ENCODE data around the gene RGS6.

RGS6 gene

DNA sequence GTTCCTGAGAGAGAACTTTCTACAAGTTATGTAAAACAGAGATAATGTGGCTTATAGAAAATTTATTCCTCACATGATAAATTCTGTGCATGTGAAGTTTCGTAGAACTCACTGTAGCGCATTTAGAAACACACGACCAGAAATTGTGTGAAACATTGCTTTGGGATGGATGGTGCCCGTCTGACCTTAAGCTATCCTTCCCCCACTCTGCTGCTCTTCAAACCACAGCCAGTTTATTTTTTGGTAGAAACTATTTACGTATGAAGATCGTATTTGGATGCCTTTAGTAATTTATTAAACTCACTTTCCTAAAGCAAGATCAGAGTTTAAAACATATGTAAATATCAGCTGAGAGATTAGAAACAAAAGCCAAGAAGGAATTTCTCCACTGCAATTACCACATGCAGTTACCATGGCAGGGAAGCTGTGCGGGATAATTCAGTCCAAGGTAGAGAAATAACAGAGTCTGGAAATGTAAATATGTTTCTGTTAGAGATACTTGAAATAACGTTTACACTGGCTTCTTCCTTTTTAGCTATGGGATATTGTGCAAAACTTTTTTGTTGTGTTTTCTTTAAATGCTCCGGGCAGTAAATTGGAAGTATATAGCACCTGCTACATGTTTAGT, 382.7 kb downstream of the RGS6 start:
- no peak for DNase-seq (ENCODE audit: low read depth in 2 of 2)

DNA sequence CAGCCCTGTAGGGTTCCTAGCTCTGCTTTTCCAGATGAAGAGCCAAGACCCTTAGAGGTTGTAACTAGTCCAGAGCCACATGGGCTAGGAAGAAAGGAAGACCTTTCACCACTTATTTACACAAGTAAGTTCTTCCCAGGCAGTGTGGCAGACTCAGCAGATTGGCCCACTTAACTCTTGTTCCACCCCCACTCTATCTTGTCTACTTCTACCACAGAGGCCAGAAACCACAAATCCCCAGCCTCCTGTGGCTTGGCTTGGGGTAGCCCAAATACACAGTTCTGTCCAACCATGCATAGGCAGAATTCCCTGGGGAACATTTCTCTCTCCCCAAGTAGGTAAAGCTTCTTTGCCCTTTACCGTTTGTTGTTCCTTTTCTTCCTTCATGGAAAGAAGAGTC, 383.5 kb downstream of the RGS6 start:
- no peak for DNase-seq (ENCODE audit: low read depth in 2 of 2)

DNA sequence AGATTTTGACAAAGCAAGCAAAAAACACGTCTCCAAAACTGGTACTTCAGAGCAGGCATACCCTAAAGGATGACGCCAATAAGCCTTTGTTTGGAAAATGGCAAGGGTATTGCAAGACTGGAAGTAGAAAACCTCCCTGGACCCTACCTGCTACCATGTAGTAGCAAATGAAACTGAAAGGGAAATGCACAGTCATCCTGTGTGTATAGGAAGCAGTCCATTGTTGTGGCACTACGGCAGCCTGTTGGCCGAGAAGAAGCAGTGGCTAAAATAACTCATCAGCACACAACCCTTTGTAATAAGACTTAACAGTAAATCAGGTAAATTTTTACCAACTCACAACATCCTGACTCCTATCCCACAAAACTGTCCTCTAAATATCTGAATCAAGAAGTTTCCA, 386.4 kb downstream of the RGS6 start:
- no peak for DNase-seq (ENCODE audit: low read depth in 2 of 2)

DNA sequence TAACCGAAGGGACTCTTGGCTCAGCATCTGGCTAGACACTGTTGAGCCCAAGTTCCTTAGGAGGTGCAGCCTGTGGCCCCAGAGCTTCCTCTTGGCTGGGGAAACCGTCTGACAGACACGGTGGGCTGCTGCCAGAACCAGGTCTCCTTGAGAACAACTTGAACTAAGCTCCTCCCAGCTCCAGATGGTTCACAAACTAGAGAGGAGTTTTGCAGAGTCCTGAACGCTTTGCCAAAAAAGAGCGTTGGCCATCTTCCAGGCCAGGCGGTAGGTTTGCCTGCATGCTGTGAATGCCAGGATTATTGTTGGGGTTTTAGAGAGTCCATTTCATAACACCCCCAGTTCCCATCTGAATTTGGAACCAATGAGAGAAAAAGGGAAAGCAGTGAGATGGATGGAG, 399.8 kb downstream of the RGS6 start:
- no peak for DNase-seq (ENCODE audit: low read depth in 2 of 2)

DNA sequence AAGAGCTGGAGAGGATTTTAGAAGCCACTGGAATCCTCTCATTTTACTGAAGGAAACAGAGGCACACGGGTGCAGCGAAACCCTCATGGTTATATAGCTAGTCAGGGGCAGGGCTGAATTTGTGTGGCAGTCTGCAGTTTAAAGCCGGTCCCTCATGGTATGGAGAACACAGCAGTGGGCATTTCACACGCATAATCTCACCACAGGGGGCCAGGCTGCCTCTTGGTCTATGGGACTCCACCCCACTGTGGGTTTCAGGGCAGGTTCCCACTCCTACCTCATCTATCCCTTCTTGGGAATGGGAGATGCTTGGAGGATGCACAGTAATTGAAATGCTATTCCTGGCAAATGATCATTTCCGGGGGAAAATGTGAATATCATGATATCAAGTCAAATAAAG, 400.6 kb downstream of the RGS6 start:
- no peak for DNase-seq (ENCODE audit: low read depth in 2 of 2)

DNA sequence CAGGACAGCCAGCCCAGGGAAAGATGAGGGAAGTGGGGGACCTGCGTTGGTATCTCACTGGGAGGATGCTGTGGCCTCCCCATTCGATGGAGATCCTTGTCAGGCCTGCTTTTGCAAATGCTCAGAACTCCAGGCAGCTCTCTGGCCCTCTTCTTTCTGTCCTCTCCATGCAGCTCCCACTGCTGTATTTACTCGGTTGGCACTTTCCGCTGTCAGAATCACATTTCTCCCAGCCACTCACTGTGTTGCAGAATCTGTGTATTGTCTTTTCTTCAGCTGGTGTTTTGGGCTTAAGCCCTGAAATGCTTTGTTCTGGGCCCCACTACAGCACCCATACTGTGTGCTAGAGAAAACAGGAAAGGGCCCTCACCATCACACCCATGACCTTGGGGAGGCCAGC, 401.1 kb downstream of the RGS6 start:
- DNase-seq (ENCODE audit: low read depth in 2 of 2) = no peak

DNA sequence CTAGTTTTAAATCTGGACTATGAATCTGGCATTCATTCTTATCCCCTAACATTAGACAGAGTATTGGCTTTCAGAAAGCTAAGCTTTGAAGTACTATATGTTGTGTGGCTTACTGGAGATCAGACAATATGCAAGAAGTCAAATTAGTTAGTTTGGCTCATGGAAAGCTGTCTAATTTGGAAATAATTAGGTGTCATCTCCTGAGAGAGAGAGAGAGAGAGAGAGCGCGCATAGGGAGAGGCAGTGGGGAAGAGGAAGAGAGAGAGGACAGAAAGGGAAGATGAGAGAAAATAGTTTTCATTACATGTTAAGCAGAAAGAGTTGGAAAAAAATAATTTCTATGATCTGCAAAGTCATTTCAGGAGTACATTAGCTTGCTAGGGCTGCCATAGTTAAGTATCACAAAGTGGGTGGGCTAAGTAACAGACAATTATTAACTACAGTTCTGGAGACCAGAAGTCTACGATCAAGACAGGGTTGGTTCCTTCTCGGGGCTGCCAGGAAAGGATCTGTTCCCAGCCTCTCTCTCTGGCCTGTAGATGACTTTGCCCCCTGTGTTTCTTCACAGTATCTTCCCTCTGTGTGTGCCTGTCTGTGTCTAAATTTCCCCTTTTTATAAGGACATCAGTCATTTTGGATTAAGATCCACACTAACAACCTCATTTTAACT, 404.2 kb downstream of the RGS6 start:
- no peak for DNase-seq (ENCODE audit: low read depth in 2 of 2)

DNA sequence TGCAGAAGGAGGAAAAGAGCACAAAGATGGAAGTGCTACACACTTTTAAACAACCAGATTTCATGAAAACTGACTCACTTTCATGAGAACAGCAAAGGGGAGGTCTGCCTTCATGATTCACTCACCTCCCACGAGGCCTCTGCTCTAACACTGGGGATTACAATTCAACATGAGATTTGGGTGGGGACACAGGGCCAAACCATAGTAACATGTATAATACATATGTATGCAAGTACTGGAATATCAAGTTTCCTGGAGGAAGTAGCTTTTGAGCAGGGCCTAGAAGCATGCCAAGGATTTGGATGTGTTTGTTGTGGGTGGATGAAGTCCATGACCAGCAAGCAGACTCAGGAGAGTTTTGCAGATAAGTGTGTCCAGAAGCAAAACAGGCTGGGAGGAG, 409.0 kb downstream of the RGS6 start:
- no peak for DNase-seq (ENCODE audit: low read depth in 2 of 2)

DNA sequence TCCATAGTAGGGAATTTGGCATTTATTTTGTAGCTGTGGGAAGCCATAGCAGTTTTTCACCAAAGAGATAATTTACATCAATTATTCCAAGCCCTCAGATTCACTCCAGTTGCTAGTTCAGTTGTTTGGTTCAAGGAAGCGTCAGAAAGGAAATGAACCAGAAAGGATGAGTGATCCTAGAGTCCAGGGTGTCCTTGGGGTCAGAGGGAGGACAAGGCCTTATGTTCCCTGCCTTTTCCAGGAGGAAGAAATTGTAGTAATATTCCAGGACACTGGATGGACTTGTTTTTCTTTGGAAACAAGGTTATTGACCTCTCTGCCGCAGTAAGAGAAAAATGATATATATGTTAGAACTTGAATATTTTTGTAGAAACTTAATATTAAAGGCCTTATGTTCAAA, 409.5 kb downstream of the RGS6 start:
- no peak for DNase-seq (ENCODE audit: low read depth in 2 of 2)

DNA sequence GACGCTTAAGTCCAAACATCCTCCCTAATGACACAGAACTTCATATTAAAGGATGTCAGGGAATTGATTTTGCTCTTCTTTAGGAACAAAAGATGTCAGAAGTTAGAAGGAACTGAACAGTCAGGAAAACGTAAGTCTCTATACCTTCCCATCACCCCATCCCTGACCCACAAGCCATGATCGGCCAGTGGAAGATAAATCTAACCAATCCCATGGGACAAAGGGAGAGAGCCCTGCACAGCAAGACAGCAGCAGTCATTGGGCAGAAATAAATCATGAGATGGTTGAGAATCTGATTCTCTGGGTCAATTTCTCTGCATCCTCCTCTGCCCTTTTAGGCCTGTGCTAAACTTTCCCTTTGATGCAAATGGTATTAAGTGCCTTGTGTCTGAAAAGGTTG, 414.9 kb downstream of the RGS6 start:
- DNase-seq (ENCODE audit: low read depth in 2 of 2) = no peak

DNA sequence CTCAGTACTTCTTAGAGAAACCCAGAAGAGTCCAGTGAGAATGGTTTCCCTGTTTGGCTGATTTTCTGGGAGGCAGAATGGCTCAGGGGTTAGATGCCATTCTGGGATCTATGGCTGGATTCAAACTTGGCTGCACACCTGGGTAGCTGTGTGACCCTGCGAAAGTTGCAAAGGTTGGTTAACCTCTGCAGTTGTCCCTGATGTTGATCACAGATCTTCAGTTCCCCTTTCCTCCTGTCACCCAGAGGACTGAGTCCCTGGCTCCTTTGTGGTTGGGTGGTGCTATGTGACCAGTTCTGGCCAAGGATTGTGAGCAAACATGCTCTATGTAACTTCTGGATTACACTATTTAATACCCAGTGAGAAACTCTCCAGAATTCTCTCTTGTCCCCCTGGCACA, 418.0 kb downstream of the RGS6 start:
- DNase-seq (ENCODE audit: low read depth in 2 of 2) = no peak

DNA sequence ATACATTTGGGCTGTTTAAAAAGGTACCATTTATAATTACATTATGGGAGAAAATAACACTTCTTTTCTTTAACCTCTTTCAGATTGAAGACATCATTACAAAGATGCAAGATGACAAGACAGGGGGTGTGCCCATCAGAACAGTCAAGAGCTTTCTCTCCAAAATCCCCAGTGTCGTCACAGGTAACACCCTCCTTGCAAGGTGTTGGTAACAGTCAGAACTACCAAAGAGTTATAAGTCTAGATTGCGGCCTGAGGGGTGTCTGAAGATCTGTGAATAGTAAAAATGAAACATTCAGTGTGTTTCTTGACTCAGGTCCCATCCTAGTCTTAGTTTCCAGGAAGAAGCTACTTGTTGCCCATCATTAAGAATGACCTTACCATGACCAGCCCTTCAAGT, 419.8 kb downstream of the RGS6 start:
- no peak for DNase-seq (ENCODE audit: low read depth in 2 of 2)

DNA sequence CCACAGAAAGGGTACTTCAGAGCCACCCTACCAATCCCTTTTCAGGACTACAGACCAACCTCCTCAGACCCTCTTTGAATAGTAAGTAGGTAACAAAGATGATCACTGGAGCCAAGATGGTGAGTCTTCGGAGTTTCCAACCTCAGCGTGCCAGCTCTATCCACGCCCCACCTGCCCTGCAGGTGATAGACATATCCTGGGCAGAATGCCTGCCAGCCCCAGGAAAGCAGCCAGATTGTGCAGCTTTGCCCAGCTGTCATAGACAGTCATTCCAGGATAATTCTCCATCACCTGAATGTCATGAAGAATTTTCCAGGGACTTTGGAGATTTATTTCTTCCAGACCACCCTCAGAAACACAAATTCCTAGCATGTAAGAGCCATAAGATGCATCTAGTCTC, 434.4 kb downstream of the RGS6 start:
- DNase-seq (ENCODE audit: low read depth in 2 of 2) = no peak

DNA sequence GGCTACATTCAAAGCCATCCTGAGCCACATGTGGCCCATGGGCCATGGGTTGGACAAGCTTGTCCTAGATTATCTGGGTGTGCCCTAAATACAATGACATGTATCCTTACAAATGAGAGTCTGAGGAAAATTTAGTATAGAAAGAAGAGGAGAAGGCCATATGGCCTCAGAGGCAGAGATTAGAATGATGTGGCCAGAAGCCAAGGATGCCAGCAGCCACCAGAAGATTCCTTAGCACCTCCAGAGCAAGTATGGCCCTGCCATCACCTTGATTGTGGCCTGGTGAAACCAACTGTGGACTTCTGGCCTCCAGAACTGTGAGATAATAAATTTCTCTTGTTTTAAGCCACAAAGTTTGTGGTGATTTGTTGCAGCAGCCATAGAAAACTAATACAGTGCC, 436.9 kb downstream of the RGS6 start:
- no peak for DNase-seq (ENCODE audit: low read depth in 2 of 2)

DNA sequence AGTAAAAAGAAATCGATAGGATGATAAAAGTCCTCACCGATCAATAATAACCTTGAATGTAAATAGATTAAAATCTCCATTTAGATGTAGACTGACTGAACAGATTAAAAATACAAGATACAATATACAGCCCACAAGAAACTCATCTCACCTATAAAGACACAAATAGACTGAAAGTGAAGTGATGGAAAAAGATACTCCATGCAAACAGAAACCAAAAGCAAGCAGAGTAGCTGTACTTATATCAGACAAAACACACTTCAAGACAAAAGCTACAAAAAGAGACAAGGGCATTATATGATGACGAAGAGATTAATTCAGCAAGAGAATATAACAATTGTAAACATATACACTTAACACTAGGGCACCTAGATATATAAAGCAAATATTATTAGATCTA, 444.8 kb downstream of the RGS6 start:
- DNase-seq (ENCODE audit: low read depth in 2 of 2) = no peak

DNA sequence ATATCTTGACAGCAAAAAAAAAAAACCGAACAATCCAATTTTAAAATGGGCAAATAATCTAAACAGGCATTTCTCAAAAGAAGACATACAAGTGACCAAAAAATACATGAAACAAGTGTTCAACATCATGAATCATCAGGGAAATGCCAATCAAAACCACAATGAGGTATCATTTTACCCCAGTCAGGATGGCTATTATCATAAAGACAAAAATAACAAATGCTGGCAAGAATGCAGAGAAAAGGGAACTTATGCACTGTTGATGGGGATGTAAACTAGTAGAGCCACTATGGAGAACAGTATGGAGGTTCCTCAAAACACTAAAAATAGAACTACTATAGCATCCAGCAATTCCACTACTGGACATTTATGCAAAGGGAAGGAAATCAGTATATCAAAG, 448.2 kb downstream of the RGS6 start:
- DNase-seq (ENCODE audit: low read depth in 2 of 2) = no peak

DNA sequence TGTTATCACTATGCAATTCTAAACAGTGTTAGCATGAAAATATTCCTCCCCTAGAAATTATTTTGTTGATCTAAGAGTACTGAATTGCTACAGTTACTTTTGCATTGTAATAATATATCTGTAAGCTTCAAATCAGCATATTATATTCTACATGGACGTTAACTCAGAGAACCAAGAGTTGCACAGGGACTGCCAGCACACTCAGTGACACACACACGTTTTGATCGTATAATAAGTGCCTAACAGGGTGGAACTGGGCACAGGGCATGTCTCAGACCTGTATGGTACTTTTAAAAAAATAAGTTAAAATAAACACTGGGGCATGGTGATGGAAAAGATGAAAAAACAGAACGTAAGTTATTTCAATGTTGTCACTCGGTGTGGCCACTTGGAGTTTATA, 451.6 kb downstream of the RGS6 start:
- DNase-seq (ENCODE audit: low read depth in 2 of 2) = no peak

DNA sequence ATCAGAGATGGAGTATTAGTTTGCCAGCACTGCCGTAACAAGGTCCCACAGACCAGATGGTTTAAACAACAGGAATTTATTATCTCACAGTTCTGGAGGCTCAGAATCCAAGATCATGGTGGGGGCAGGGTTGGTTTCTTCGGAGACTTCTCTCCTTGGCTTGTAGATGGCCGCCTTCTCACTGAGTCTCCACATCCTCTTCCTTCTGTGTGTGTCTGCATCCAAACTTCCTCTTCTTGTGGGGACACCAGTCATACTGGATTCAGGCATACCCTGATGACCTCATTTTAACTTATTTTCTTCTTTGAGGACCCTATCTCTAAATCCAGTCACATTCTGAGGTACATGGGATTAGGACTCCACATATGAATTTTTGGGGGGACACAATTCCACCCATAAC, 455.5 kb downstream of the RGS6 start:
- DNase-seq (ENCODE audit: low read depth in 2 of 2) = no peak

DNA sequence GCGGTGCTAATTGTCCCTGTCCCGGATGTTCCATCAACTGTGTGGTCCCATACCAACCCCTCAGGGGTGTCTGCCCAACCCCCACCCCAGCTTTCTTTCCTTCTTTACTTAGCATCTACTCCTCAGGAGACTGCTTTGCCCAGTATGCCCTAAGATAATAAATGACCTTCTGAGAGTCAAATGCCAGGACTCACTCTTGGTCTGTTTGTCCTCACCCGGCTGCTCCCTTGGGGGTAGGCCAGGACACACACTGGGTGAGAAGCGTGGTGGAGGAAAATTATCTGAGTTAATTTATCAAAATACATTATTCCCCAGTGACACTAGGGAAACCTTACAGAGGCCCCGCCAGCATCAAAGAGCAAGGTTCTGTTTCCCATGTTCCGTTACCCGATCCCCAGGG, 457.0 kb downstream of the RGS6 start:
- DNase-seq (ENCODE audit: low read depth in 2 of 2) = no peak

DNA sequence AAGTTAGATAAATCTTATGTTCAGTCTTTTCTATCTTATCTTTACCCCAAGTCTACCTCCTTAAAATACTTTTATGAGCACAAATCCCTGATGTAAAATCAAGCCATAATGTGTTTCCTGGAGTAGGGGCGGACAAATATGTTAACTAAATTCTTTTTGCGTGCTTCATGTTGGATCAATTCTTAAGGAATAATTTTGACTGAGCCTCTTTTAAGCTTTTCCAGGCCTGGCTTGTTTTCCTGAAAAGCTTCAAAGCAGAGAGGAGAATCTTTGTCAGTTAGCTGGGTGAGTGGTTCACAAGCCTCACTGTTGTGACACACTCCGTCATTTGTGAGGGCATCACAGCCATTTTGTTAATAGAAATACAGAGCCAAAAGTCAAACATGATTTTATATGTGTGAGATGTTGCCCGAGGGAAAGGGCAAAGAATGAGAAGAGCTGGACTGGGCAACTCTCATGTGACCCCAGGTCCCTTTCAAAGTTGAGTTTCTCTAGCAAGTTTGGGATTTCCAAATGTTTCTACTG, 468.9 kb downstream of the RGS6 start:
- no peak for DNase-seq (ENCODE audit: low read depth in 2 of 2)

DNA sequence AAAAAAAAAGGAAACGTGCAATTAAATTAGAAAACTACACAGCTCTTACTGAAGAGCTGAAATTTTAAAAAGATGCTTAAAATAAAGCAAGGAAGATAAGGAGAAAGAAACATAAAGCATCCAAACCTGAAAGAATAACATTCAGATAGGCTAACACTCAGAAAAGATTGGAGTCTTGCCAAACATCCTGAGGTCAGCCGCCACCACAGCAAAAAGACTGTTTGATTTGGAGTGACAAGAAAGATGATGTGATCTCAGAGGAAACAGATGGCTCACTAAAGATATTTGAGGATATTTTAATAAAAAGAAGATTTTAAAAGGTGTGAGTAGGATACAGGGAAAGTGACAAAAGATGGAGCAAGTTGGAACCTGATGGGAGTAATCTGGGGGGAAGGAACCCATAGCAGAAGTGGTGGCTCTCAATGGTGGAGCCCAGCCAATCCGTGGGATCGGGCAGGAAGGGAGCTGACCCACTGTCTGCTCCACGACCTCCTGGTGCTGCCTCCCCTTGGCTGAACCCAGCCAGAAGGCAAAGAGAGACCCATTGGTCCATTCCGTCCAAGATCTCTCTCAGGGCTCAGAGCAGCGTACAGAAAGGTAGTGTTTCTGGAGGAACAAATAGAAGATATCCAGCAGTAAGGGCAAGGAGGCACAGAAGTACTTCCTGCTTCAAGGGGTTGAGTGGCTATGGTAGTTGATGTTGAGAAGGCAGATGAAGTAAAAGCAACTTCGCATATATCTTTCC, 469.6 kb downstream of the RGS6 start:
- no peak for DNase-seq (ENCODE audit: low read depth in 2 of 2)

DNA sequence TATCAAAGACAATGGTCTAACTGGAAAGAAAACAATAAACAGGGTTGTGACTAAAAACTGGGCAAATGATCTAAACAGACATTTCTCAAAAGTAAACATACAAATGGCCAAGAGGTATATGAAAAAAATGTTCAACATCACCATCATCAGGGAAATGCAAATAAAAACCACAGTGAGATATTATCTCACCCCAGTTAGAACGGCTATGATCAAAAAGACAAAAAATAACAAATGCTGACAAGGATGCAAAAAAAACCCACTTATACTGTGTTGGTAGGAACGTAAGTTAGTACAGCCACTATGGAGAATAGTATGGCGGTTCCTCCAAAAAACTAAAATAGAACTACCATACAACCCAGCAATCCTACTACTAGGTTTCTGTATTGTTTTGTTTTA, 470.1 kb downstream of the RGS6 start:
- no peak for DNase-seq (ENCODE audit: low read depth in 2 of 2)

DNA sequence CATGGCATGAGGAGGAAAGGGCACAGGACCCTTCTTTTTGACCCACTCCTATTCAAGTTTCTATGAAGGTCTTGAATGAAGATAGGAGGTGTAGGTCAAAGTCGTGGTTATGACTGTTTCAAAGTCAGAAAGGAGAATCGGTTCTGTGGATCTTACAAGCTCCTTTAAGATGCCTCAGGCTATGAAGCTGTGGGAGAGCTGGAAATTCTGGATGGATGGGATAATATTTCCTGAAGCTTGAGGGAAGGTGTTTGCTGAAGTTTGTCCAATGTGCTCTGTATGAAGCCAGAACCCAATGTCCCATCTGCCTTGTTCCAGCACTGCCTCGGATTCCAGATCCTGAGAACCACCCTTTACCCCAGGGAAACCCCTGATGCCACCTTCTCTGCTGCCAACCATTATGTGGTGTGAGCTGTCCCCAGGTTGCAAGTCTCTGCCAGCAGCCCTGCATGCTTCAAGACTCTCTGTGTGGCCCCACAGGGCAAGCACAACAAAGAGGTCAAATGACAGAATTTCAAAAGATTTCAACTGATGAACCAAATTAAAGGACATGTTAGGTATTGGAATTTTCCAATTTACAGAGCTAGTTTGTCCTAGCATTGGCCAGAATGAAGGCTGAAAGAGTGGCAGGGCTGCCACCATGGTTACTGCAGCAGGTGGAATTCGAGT, 472.0 kb downstream of the RGS6 start:
- no peak for DNase-seq (ENCODE audit: low read depth in 2 of 2)

Measured in stimulated activated CD8-positive, alpha-beta memory T cell treated with anti-CD3 and anti-CD28 coated beads, Interleukin-2, amount 100 ng/mL, for 48 hours (primary cell).